Transverse colon (tissue), 4 donors: Measurements from ENCODE around the gene GABRB2.

Experiments
- CTCF ChIP-seq, 5 experiments: fragments of 200-600 bp in 3 of 5; fragments of 450-650 bp in 2 of 5; sonication (generic) in 3 of 5; IDR thresholded peaks; 1 replicate in 2 of 5; 2 replicates in 3 of 5; pipeline ENCODE4 v1.5.1; 2016 to 2017; ENCODE audit warnings: antibody characterized with exemption in 5 of 5, inconsistent platforms in 3 of 5, mild to moderate bottlenecking in 2 of 5, moderate library complexity in 1 of 5
- EP300 ChIP-seq: sonication (generic); formaldehyde crosslinking; IDR thresholded peaks from one replicate; pipeline ENCODE4 v1.6.1; 2017; ENCODE audit warnings: antibody characterized with exemption, low read depth
- POLR2A ChIP-seq: fragments of 450-650 bp; IDR thresholded peaks from one replicate; pipeline ENCODE4 v1.6.1; 2016; ENCODE audit warnings: antibody characterized with exemption, mild to moderate bottlenecking, moderate library complexity
- POLR2AphosphoS5 ChIP-seq, 3 donors: sonication (generic); formaldehyde crosslinking; IDR thresholded peaks; one replicate each; pipeline ENCODE4 v1.6.1; 2016; ENCODE audit warnings: antibody characterized with exemption in 3 of 3

- TF ChIP-seq EP300 (no peak), POLR2A (no peak), CTCF (IDR thresholded peaks at IDR 0.05) (no peak), POLR2AphosphoS5 (IDR thresholded peaks at IDR 0.05) (no peak)
These were observed 1.0 kb downstream of the GABRB2 start for GRCh38 chr5:161545344-161546094.
